ENCODE data around the gene KANSL1.
"Not testable (repeated sequence)": the region's sequence is repeated elsewhere in the genome, so short reads cannot be mapped to it uniquely, and the experiment has no call there.

The KANSL1 gene

GRCh38 chr17:46192439-46193150 lies 634 bp downstream of the KANSL1 start:
- no peak for TF ChIP-seq CTCF (conservative IDR thresholded peaks at IDR 0.05; ENCODE audit: low read depth)
- peak; percentile 68 for DNase-seq (ENCODE audit: low spot score)
- peak overlapping the region; percentile 100 for H3K27ac ChIP-seq
- POLR2A ChIA-PET (ENCODE audit: low non-redundant PET), result no interaction called here
- CTCF ChIA-PET, result interaction anchor here (0.5 to 1.4 kb wide), 19 partner anchors 9 to 609 kb away, joined by 3 to 5 read pairs (median 3); no protein-coding TSS in a partner anchor

GRCh38 chr17:46192189-46192438 lies 1.1 kb downstream of the KANSL1 start:
- POLR2A ChIA-PET (ENCODE audit: low non-redundant PET), result no interaction called here
- DNase-seq (ENCODE audit: low spot score), result no peak
- TF ChIP-seq CTCF (conservative IDR thresholded peaks at IDR 0.05; ENCODE audit: low read depth), result no peak
- H3K27ac ChIP-seq, result peak overlapping the region; percentile 100
- CTCF ChIA-PET, result interaction anchor here (1.4 kb wide), 1 partner anchor 95 kb away, joined by 4 read pairs; no protein-coding TSS in a partner anchor

GRCh38 chr17:46191322-46192188 lies 1.7 kb downstream of the KANSL1 start:
- no peak for TF ChIP-seq CTCF (conservative IDR thresholded peaks at IDR 0.05; ENCODE audit: low read depth)
- DNase-seq (ENCODE audit: low spot score), result peak; percentile 73
- POLR2A ChIA-PET (ENCODE audit: low non-redundant PET), result no interaction called here
- H3K27ac ChIP-seq, result peak overlapping the region; percentile 100
- CTCF ChIA-PET, result interaction anchor here (1.4 kb wide), 1 partner anchor 95 kb away, joined by 4 read pairs; no protein-coding TSS in a partner anchor

- DNase-seq (ENCODE audit: low spot score), result no peak
- ChIA-PET POLR2A (ENCODE audit: low non-redundant PET) (no interaction called here), CTCF (no interaction called here)
- no peak overlapping the region for H3K27ac ChIP-seq
- no peak for TF ChIP-seq CTCF (conservative IDR thresholded peaks at IDR 0.05; ENCODE audit: low read depth)
Measured at GRCh38 chr17:46190763-46191162, 2.5 kb downstream of the KANSL1 start.

- H3K27ac ChIP-seq; POLR2A ChIA-PET (ENCODE audit: low non-redundant PET); DNase-seq (ENCODE audit: low spot score): not testable (repeated sequence)
- CTCF ChIA-PET, result interaction anchor here (0.5 to 0.8 kb wide), 3 partner anchors 26 to 609 kb away, joined by 3 to 4 read pairs (median 3); no protein-coding TSS in a partner anchor
Measured at GRCh38 chr17:46186827-46187235, 6.4 kb downstream of the KANSL1 start.

GRCh38 chr17:46184696-46185095 lies 8.5 kb downstream of the KANSL1 start:
- POLR2A ChIA-PET (ENCODE audit: low non-redundant PET), result no interaction called here

GRCh38 chr17:46183383-46183782 lies 9.8 kb downstream of the KANSL1 start:
- H3K27ac ChIP-seq, result peak overlapping the region; percentile 6
- POLR2A ChIA-PET (ENCODE audit: low non-redundant PET), result interaction anchor here (0.7 kb wide), 1 partner anchor 83 kb away, joined by 5 read pairs; no protein-coding TSS in a partner anchor
- CTCF ChIA-PET, result interaction anchor here (0.6 to 1.1 kb wide), 4 partner anchors 10 to 132 kb away, joined by 3 to 4 read pairs (median 3); partner anchors contain the start of gene KANSL1
- not testable (repeated sequence) for DNase-seq (ENCODE audit: low spot score)

More at GRCh38 chr17:46184696-46185095, 8.5 kb downstream of the KANSL1 start:
- H3K27ac ChIP-seq, result no peak overlapping the region
- CTCF ChIA-PET, result interaction anchor here (0.6 to 0.7 kb wide), 2 partner anchors 87 to 136 kb away, joined by 3 to 4 read pairs; no protein-coding TSS in a partner anchor
- no peak for DNase-seq (ENCODE audit: low spot score)
- no peak for TF ChIP-seq CTCF (conservative IDR thresholded peaks at IDR 0.05; ENCODE audit: low read depth)

All from RWPE1 (cell line).